GM19372 (cell line): ENCODE data around the gene PPP1R12A.
A peak's percentile ranks its signal among the peaks of the same experiment; 100 is the strongest.

Source experiments
- ATAC-seq: cut with Tn5 transposase; IDR thresholded peaks from one replicate; pipeline ENCODE4 v1.9.1; 2021; ENCODE audit warnings: mild to moderate bottlenecking, low read depth, moderate library complexity; ENCODE audit not compliant: unreplicated experiment

Gene PPP1R12A

DNA sequence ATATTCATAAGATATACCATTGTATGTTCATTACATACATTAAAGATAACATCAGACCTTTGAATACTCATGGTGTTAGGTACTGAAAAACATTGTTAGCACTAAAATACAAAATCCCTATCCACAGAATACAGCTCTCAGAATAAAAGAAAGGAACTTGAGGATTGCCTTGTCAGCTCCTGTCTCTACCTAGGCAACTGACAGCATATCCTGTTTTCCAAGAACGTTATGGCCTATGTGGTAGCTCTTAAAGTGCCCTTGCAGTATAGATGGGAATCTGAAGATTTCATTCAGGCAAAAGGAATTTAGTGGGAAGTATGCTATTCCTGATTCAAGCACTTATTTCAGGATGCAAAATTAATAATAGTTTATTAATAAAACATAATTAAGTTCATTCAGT, 1.8 kb upstream of the PPP1R12A start:
- no peak for ATAC-seq

- peak; percentile 22 for ATAC-seq
These were observed 888 bp upstream of the PPP1R12A start for GRCh38 chr12:79935624-79936345.

DNA sequence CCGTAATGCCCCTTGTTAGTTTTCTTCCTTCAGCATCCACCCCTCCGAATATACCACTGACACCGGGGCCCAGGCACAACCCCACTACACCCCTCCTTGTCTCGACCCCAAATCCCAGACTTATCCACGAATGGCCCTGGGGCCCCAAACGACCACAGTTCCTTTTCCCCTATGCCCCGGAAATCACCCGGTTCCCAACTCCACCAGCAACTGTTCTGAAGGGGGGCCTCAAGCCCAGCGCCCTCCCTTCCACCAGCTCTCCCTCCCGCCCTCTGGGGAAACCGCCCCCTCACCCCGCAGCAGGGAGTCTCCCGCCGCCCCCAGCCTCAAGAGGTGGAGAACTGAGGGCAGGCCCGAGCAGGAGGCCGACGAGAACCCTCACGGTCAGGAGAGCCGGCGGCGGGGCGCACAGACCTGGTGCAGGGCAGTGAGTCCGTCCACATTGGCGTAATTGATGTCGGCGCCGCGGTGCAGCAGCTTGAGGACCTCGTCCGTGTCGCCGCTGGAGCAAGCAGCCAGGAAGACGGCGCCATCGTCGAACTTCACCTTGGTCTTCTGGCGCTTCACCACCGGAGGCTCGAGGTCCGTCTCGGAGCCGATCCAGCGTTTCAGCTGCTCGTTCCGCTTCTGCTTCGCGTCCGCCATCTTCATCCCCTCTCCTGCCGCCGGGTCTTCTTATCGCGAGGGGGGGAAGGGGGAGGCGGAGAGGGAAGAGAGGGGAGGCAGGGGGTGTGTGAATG, 446 bp downstream of the PPP1R12A start:
- peak; percentile 7 for ATAC-seq

DNA sequence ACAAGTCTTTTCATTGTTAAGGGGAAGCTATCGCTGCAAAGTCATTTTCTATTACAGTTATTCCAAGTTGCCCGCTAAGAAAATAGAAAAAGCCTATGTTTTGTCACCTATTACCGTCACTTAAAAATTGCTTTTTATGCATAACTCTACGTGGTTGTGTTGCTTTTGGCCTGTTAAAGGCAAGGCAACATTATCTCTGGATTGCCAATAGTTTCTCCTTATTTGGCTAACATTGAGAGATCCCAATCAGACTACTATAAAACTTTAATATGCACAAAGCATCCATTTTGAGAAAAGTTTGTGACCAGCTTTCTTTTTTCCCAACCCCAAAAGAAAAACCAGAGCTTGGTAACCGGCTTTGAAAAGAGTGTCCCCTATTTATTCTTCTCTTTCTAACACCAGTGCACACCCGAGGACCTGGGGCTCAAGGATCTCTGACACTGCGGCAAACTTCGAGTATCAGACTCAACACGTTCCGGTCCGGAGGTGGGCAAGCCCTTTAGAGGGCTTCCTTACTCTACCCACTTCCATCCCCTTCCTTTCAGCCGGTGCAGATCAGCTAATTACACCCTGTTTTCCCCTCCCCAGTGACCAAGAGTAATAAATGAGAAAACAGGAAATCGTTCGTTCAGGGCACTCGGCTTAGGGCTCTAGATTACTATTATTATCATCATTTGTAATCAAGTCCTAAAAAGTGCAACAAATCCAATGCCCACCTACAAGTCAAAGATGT, 1.2 kb downstream of the PPP1R12A start:
- ATAC-seq: peak; percentile 9

DNA sequence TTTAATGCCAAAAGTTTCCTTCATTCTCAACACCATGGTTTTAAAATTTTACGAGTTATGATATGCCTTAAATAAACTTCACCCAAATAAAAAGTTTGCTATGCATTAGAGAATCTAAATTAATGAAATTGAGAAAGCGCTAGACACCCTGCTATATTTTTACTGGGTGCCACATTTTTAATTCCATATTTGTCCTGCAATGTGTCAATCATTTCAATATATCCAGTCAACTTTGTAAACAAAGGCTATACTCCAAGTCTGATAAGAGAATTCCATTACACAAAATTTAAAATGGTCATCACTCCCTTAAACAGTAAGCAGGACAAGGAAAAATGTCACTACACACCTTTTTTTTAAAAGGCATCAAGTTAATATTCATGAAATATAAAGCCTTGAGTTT, 1.9 kb downstream of the PPP1R12A start:
- ATAC-seq: no peak

DNA sequence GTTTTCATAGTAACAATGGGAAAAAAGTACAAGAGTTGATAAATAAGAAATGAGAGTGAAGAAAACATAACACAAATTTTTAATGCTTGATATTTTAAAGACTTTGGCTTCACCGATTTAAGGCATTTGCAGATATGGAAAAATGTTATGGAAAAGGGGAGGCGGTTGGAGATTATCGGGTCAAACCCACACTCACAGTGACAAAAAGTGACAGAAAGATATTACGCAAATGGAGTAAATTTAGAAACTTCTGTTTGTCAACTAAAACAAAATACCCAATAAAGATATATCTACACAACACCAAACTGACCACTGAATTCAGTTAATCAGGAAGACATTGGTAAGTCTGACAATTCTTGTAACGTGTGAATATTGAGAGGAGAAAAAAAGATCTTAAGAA, 2.5 kb downstream of the PPP1R12A start:
- ATAC-seq: no peak

DNA sequence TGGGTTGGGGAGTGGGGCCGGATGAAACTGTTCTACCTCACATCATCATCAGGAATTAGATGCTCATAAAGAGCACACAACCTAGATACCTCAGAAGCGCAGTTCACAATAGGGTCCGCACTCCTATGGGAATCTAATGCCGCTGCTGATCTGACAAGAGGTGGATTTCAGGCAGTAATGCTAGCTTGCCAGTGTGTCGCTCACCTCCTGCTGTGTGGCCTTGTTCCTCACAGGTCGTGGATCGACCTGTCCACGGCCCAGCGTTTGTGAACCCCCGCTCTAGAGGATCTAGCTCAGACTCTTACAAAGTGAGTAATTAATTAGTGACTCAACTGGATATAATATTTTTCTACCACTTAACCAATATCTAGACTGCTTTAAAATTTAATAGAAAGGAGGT, 5.8 kb downstream of the PPP1R12A start:
- no peak for ATAC-seq

GRCh38 chr12:79927772-79928474, 7.0 kb downstream of the PPP1R12A start:
- peak; percentile 96 for ATAC-seq

- ATAC-seq: no peak
These were observed 7.9 kb downstream of the PPP1R12A start for GRCh38 chr12:79926951-79927350.

DNA sequence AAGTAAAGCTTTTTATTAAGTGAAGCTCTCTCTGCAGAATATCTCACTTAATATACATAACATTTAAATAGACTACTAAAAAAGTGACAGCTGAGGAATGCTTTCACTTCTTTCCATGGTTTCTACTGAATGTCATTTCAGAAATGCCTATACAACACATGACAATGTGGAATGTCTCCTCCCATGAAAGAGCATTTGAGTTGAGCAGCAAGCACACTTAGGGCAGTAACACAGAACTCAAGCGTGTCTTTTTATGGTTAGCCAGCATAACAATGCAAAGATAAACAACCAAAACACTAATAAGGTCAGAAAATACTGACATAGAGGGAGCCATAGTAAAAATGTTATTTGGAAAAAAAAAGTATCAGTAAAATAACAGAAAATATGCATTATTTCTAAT, 9.4 kb downstream of the PPP1R12A start:
- no peak for ATAC-seq

- no peak for ATAC-seq
These were observed 13.1 kb downstream of the PPP1R12A start for GRCh38 chr12:79921786-79922185.

DNA sequence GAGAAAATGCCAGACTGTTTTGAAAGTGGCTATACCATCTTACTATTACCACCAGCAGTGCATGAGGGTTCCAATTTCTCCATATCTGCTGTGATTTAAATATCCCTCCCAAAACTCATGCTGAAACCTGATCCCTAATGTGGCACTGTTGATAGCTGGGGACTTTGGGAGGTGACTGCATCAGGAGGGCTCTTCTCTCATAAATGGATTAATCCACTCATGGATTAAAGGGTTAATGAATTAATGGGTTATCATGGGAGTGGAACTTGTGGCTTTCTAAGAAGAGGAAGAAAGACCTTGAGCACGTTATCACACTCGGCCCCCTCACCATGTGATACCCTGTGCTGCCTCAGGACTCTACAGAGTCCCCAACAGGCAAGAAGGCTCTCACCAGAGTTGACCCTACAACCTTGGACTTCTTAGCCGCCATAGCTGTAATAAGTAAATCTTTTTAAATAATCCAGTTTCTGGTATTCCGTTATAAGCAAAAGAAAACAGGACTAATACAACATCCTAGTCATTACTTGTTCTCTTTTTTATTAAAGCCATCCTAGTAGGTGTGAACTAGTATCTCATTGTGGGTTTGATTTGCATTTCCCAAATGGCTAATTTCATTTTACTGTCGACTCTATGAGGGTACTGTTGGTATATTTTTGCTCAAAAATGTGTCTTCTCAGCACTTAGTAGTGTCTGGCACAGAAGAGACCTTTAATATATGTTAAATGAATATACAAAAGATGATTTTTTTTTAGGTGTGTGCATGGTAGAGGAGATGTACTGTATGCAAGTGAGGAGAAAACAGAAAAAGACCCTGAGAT, 14.3 kb downstream of the PPP1R12A start:
- no peak for ATAC-seq

- ATAC-seq: no peak
These were observed 15.1 kb downstream of the PPP1R12A start for GRCh38 chr12:79919762-79920161.

- ATAC-seq: no peak
These were observed 18.1 kb downstream of the PPP1R12A start for GRCh38 chr12:79916826-79917225.

DNA sequence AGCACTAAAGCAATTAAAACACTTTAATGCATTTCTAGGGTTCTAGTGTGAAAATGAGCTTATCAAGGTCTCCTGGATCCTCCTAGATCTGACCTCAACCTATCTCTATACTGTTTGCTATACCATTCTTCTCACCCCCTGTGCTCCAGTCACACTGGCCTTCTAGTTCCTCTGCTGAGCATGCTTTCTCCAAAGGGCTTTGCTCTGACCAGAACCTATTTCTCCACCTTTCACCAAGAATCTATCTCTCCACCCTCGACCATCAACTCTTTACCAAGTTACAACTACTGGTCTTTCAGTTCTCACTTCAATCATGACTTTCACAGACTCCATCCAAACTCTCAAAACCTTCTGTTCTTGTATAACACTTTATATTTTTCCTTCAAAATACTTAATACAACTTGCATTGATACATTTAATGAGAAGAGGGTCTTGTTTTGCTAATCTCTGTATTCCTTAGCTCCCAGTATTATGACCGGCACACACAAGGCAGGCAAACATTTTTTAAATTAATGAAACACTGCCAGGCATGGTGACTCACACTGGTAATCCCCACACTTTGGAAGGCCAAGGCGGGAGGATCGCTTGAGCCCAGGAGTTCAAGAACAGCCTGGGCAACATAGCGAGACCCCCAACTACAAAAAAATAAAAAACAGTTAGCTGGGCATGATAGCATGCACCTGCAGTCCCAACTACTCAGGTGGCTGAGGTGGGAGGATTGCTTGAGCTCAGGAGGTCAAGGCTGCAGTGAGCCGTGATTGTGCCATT, 22.8 kb downstream of the PPP1R12A start:
- no peak for ATAC-seq

GRCh38 chr12:79908366-79908765, 26.5 kb downstream of the PPP1R12A start:
- no peak for ATAC-seq

DNA sequence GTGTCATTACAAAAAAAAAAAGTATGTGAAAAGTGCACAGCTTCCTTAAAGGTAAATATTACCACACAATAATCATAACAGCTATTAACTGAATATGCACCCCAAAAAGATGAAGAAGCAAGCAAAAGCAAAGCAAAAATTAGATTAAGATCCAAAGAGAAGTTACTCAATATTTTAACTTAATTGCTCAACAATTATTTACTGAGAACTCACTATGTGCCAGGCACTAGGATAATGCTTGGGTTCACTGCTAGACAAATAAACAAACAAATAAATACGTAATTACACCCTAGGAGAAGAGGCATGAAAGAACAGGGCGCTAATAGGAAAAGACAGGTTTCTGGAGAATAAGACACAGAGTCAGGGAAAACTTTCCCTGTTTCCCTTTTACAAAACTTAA, 33.4 kb downstream of the PPP1R12A start:
- no peak for ATAC-seq

- no peak for ATAC-seq
These were observed 33.9 kb downstream of the PPP1R12A start for GRCh38 chr12:79900951-79901350.

GRCh38 chr12:79900199-79900598, 34.7 kb downstream of the PPP1R12A start:
- no peak for ATAC-seq
